ENCODE data around the gene RPAP2.

- TF ChIP-seq, protein P1, sequence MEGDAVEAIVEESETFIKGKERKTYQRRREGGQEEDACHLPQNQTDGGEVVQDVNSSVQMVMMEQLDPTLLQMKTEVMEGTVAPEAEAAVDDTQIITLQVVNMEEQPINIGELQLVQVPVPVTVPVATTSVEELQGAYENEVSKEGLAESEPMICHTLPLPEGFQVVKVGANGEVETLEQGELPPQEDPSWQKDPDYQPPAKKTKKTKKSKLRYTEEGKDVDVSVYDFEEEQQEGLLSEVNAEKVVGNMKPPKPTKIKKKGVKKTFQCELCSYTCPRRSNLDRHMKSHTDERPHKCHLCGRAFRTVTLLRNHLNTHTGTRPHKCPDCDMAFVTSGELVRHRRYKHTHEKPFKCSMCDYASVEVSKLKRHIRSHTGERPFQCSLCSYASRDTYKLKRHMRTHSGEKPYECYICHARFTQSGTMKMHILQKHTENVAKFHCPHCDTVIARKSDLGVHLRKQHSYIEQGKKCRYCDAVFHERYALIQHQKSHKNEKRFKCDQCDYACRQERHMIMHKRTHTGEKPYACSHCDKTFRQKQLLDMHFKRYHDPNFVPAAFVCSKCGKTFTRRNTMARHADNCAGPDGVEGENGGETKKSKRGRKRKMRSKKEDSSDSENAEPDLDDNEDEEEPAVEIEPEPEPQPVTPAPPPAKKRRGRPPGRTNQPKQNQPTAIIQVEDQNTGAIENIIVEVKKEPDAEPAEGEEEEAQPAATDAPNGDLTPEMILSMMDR (IDR thresholded peaks at IDR 0.05), result no peak
- no peak for TF ChIP-seq POLR2A (IDR thresholded peaks at IDR 0.05)
These were observed 75.4 kb downstream of the RPAP2 start for GRCh38 chr1:92374223-92374622.

Data from right lobe of liver (tissue), 4 donors.